Measurements from ENCODE around the gene NOTUM.

DNA sequence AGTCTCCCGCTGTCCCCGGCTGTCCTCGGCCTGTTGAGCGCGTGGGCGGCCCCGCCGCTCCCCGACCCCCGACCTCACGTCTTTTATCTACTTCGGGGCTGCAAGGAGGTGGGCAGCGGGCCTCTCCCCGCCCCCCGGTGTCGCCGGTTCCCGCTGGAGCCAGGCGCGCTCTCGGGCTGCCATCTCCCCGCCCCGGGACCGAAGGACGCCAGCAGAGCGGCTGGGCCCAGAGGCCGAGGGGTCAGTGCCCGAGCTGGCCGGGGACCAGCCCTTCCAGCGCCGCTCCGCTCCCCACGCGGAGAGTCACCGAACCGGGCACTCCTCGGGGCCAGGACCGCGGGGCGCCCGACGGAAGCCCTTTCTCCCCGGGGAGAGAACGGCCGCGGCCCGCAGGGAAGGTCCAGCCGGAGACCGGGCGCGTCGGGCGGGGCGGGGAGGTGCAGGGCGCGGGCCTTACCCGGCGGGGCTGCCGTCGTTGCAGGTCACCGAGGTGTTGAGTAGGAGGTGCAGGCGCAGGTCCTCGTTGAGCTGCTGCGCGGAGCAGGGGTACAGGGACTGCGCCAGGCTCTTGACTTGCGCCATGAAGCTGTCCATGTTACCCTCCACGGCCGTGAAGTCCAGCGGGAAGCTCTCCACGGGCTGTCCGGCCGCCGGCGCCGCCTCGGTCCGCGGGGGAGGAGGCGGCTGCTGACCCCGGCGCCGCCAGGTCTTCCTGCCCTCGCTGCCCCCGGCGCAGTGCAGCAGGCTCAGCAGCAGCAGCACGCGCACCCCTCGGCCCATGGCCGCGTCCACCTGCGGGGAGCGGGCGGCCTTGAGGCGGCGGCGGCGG is 643 bp downstream of the NOTUM start:
- TF ChIP-seq, protein P1, sequence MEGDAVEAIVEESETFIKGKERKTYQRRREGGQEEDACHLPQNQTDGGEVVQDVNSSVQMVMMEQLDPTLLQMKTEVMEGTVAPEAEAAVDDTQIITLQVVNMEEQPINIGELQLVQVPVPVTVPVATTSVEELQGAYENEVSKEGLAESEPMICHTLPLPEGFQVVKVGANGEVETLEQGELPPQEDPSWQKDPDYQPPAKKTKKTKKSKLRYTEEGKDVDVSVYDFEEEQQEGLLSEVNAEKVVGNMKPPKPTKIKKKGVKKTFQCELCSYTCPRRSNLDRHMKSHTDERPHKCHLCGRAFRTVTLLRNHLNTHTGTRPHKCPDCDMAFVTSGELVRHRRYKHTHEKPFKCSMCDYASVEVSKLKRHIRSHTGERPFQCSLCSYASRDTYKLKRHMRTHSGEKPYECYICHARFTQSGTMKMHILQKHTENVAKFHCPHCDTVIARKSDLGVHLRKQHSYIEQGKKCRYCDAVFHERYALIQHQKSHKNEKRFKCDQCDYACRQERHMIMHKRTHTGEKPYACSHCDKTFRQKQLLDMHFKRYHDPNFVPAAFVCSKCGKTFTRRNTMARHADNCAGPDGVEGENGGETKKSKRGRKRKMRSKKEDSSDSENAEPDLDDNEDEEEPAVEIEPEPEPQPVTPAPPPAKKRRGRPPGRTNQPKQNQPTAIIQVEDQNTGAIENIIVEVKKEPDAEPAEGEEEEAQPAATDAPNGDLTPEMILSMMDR (conservative IDR thresholded peaks at IDR 0.05; ENCODE audit: low read depth, low read length) = no peak
- peak; percentile 98 for TF ChIP-seq EZH2 (IDR thresholded peaks at IDR 0.05; ENCODE audit: low read length, unreplicated experiment)
